Posterior vena cava (tissue), 2 donors: ENCODE measurements around the gene CD1B. TPM values are rescaled to one million over a fixed set of nuclear protein-coding genes. Genes with fewer than 3 reads are reported as not detected.
"Not testable (repeated sequence)": the region's sequence is repeated elsewhere in the genome, so short reads cannot be mapped to it uniquely, and the experiment has no call there.

ENCODE experiments used
- DNase-seq: peaks from one replicate; pipeline ENCODE4 v3.0.0-alpha.2; 2020; ENCODE audit warnings: low spot score
- intact Hi-C, 2 donors: fragments of 100-400 bp; cut with DNase I; formaldehyde crosslinking; loops; one replicate each; pipeline versions ENCODE4 v1.14.1 to v1.14.2; 2022 to 2023
- total RNA-seq, 2 donors: library from RNA; stranded (reverse); fragmentation: NEBNext Ultra II Directional; extraction: Animal tissue kit (Norgen Biotek cat#: 25700); gene quantifications; one replicate each; pipeline ENCODE4 v1.2.1, GENCODE V29; 2021
- donor health status: DM: yes; HTN: yes; CAD: no.
- donor health status: DM: yes; HTN: yes; CAD: no.

Gene CD1B
- total RNA-seq, 2 donors from 2014 or later: not detected

- no peak for DNase-seq
- intact Hi-C loops: no loop called here
These were observed 783 bp downstream of the CD1B start for GRCh38 chr1:158330391-158331105.

- no peak for DNase-seq
- intact Hi-C loops: no loop called here
These were observed 1.6 kb downstream of the CD1B start for GRCh38 chr1:158329733-158330132.

- intact Hi-C loops: no loop called here
- no peak for DNase-seq
These were observed 2.0 kb downstream of the CD1B start for GRCh38 chr1:158329300-158329699.

- no peak for DNase-seq
- intact Hi-C loops: no loop called here
These were observed 2.9 kb downstream of the CD1B start for GRCh38 chr1:158328426-158328825.

GRCh38 chr1:158327481-158327880, 3.9 kb downstream of the CD1B start:
- intact Hi-C loops: no loop called here
- no peak for DNase-seq

- intact Hi-C loops: no loop called here
- DNase-seq: no peak
These were observed 6.9 kb downstream of the CD1B start for GRCh38 chr1:158324395-158324794.

GRCh38 chr1:158323866-158324265, 7.5 kb downstream of the CD1B start:
- intact Hi-C loops: no loop called here
- DNase-seq: no peak

- no peak for DNase-seq
- intact Hi-C loops: no loop called here
These were observed 20.3 kb downstream of the CD1B start for GRCh38 chr1:158311066-158311465.

- intact Hi-C loops: no loop called here
- no peak for DNase-seq
These were observed 20.7 kb downstream of the CD1B start for GRCh38 chr1:158310623-158311022.

- DNase-seq: no peak
- intact Hi-C loops: no loop called here
These were observed 35.5 kb downstream of the CD1B start for GRCh38 chr1:158295791-158296190.

GRCh38 chr1:158290321-158290844, 40.9 kb downstream of the CD1B start:
- DNase-seq: no peak
- intact Hi-C loops: no loop called here

- intact Hi-C loops: no loop called here
- no peak for DNase-seq
These were observed 41.5 kb downstream of the CD1B start, which contains the start of gene CD1C for GRCh38 chr1:158289811-158290210. Gene CD1C, plus strand, starts transcription at chr1:158289923. Its CDS starts 142 bp downstream, at chr1:158290065.

- no peak for DNase-seq
- intact Hi-C loops: no loop called here
These were observed 44.4 kb downstream of the CD1B start for GRCh38 chr1:158286941-158287346.

- DNase-seq: no peak
- intact Hi-C loops: no loop called here
These were observed 44.8 kb downstream of the CD1B start for GRCh38 chr1:158286487-158286886.

GRCh38 chr1:158285756-158286241, 45.5 kb downstream of the CD1B start:
- intact Hi-C loops: no loop called here
- DNase-seq: peak; percentile 81

- no peak for DNase-seq
- intact Hi-C loops: no loop called here
These were observed 47.4 kb downstream of the CD1B start for GRCh38 chr1:158283965-158284364.

GRCh38 chr1:158282421-158282820, 48.9 kb downstream of the CD1B start:
- DNase-seq, intact Hi-C loops: not testable (repeated sequence)
